Measurements from ENCODE around the gene KISS1R.

Gene KISS1R

DNA sequence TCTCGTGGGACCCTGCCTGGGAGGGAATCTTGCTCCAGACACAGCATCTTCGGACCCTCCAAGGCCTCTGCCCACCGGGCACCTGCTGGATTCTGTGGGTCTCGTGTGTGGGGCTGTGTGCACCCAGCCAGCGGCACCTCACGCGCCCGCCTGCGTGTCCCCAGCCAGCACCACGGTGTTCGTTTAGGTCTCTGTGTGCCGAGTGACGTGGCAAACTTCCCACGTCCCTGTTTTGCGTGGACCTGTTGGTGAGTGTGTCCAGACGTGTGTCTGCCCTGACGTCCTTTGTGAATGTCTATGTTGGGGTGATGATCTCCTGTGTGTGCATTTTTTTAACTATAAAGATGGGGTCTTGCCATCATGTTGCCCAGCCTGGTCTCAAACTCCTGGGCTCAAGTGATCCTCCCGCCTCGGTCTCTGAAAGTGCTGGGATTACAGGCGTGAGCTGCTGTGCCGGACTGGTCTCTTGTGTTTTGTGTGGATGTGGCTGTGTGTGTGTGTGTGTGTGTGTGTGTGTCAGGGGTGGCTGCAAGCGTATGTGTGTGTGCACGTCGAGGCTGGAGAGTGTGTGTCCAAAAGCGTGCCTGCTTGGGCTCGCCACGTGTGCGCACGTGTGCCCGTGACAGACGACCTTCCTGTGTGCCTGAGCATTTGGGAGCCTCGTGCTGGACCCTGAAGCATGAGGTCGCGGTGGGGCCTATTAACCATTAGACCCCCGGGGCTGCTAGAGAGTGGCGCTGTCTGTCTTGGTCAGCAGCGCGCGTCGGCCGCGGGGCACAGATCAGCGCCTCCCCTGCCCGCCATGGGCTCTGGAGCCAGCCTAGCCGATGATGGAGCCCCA lies 24.4 kb downstream of the KISS1R start:
- no peak overlapping the region for H2AFZ ChIP-seq
- no peaks in the 10 kb centered on the region for H3K27me3 ChIP-seq (ENCODE audit: control insufficient read depth, insufficient read depth, low read length)
- no peak overlapping the region for H3K4me3 ChIP-seq (ENCODE audit: low read depth, low read length)
- TF ChIP-seq, protein P1, sequence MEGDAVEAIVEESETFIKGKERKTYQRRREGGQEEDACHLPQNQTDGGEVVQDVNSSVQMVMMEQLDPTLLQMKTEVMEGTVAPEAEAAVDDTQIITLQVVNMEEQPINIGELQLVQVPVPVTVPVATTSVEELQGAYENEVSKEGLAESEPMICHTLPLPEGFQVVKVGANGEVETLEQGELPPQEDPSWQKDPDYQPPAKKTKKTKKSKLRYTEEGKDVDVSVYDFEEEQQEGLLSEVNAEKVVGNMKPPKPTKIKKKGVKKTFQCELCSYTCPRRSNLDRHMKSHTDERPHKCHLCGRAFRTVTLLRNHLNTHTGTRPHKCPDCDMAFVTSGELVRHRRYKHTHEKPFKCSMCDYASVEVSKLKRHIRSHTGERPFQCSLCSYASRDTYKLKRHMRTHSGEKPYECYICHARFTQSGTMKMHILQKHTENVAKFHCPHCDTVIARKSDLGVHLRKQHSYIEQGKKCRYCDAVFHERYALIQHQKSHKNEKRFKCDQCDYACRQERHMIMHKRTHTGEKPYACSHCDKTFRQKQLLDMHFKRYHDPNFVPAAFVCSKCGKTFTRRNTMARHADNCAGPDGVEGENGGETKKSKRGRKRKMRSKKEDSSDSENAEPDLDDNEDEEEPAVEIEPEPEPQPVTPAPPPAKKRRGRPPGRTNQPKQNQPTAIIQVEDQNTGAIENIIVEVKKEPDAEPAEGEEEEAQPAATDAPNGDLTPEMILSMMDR (IDR thresholded peaks at IDR 0.05): no peak
- H3K4me2 ChIP-seq (ENCODE audit: low read length): peak overlapping the region; percentile 43
- peaks cover 11% of the 10 kb centered on the region for H3K4me1 ChIP-seq
- H3K27ac ChIP-seq: peak overlapping the region; percentile 91
- H3K9me3 ChIP-seq (ENCODE audit: control insufficient read depth, low read length): no peaks in the 10 kb centered on the region
- H3K79me2 ChIP-seq: peaks cover 60% of the 10 kb centered on the region
- H3K36me3 ChIP-seq (ENCODE audit: control insufficient read depth, insufficient read depth, low read length): no peaks in the 10 kb centered on the region
- no peak overlapping the region for H3K9ac ChIP-seq

GRCh38 chr19:942133-942645 lies 25.1 kb downstream of the KISS1R start:
- Histone ChIP-seq H3K27me3 (ENCODE audit: control insufficient read depth, insufficient read depth, low read length) (no peaks in the 10 kb centered on the region), H3K79me2 (peaks cover 61% of the 10 kb centered on the region), H3K4me3 (ENCODE audit: low read depth, low read length) (no peak overlapping the region), H3K4me2 (ENCODE audit: low read length) (no peak overlapping the region), H2AFZ (no peak overlapping the region), H3K27ac (no peak overlapping the region), H3K9me3 (ENCODE audit: control insufficient read depth, low read length) (no peaks in the 10 kb centered on the region), H3K4me1 (peaks cover 11% of the 10 kb centered on the region), H3K9ac (no peak overlapping the region), H3K36me3 (ENCODE audit: control insufficient read depth, insufficient read depth, low read length) (no peaks in the 10 kb centered on the region)
- TF ChIP-seq, protein P1 (IDR thresholded peaks at IDR 0.05): no peak

DNA sequence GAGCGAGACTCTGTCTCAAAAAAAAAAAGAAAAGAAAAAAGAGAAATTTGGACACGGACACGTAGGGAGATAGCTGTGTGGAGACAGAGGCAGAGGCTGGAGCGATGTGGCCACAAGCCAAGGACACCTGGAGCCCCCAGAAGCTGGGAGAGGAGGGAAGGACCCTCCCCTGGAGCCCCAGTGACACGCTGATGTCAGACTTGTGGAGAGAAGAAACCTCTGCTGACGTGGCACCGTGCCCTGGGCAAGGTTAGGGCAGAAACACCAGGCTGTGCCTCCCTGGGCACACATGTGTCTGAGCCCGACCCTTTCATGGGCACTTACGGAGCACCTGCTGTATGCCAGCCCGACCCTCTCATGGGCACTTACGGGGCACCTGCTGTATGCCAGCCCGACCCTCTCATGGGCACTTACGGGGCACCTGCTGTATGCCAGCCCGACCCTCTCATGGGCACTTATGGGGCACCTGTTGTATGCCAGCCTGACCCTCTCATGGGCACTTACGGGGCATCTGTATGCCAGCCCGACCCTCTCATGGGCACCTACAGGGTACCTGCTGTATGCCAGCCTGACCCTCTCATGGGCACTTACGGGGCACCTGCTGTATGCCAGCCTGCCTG lies 26.5 kb downstream of the KISS1R start:
- Histone ChIP-seq H3K9me3 (ENCODE audit: control insufficient read depth, low read length) (no peaks in the 10 kb centered on the region), H3K27me3 (ENCODE audit: control insufficient read depth, insufficient read depth, low read length) (no peaks in the 10 kb centered on the region), H3K4me3 (ENCODE audit: low read depth, low read length) (no peak overlapping the region), H3K27ac (no peak overlapping the region), H2AFZ (no peak overlapping the region), H3K4me1 (peaks cover 11% of the 10 kb centered on the region), H3K4me2 (ENCODE audit: low read length) (no peak overlapping the region), H3K79me2 (peaks cover 66% of the 10 kb centered on the region), H3K36me3 (ENCODE audit: control insufficient read depth, insufficient read depth, low read length) (no peaks in the 10 kb centered on the region), H3K9ac (no peak overlapping the region)
- TF ChIP-seq, protein P1 (IDR thresholded peaks at IDR 0.05): no peak

- Histone ChIP-seq H3K4me2 (ENCODE audit: low read length) (no peak overlapping the region), H3K9ac (no peak overlapping the region), H3K27me3 (ENCODE audit: control insufficient read depth, insufficient read depth, low read length) (no peaks in the 10 kb centered on the region), H2AFZ (no peak overlapping the region), H3K9me3 (ENCODE audit: control insufficient read depth, low read length) (no peaks in the 10 kb centered on the region), H3K79me2 (peaks cover 69% of the 10 kb centered on the region), H3K36me3 (ENCODE audit: control insufficient read depth, insufficient read depth, low read length) (no peaks in the 10 kb centered on the region), H3K27ac (no peak overlapping the region), H3K4me1 (peaks cover 11% of the 10 kb centered on the region), H3K4me3 (ENCODE audit: low read depth, low read length) (no peak overlapping the region)
- TF ChIP-seq, protein P1 (IDR thresholded peaks at IDR 0.05): no peak
Measured at GRCh38 chr19:944171-944567, 27.0 kb downstream of the KISS1R start.

All from parathyroid adenoma (tissue), 2 donors.